Fibroblast of upper back skin (primary cell): Measurements from ENCODE around the gene ZFYVE28.

Source experiments
- DNase-seq: peaks from one replicate; pipeline ENCODE4 v3.0.0-alpha.2; 2013

ZFYVE28 gene

DNA sequence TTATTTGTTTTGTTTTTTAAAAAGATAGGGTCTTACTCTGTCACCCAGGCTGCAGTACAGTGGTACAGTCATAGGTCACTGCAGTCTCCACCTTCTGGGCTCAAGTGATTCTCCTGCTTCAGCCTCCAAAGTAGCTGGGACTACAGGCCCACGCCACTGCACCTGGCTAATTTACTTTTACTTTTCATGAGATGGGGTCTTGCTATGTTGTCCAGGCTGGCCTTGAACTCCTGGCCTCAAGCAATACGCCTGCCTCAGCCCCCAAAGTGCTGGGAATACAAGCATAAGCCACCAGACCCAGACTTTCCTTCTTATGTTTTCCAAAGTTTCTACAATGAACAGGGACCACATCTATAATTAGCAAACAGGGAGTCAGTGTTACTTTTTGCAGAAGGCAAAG, 118.7 kb downstream of the ZFYVE28 start:
- no peak for DNase-seq

DNA sequence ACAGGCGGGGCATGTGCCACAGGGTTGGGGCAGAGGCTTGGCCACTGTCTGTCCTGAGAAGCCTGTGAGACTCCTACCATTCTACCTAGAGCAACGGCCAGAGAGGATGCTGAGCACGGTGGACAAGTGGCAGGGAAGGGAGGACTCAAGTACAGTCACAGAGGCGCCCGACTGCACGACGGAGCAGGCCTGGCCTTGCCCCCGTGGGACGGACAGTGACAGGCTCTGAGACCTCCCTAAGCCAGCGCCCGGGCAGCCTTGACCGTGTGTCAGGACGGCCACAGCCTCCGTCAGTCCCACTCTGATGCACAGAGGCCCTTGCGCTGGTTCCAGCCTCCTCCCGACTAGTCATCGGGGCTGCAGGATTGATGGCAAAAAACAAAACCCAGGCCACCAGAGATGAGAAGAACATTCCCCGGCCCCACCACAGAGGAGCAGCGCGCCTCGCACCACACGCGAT, 119.9 kb downstream of the ZFYVE28 start:
- no peak for DNase-seq

DNA sequence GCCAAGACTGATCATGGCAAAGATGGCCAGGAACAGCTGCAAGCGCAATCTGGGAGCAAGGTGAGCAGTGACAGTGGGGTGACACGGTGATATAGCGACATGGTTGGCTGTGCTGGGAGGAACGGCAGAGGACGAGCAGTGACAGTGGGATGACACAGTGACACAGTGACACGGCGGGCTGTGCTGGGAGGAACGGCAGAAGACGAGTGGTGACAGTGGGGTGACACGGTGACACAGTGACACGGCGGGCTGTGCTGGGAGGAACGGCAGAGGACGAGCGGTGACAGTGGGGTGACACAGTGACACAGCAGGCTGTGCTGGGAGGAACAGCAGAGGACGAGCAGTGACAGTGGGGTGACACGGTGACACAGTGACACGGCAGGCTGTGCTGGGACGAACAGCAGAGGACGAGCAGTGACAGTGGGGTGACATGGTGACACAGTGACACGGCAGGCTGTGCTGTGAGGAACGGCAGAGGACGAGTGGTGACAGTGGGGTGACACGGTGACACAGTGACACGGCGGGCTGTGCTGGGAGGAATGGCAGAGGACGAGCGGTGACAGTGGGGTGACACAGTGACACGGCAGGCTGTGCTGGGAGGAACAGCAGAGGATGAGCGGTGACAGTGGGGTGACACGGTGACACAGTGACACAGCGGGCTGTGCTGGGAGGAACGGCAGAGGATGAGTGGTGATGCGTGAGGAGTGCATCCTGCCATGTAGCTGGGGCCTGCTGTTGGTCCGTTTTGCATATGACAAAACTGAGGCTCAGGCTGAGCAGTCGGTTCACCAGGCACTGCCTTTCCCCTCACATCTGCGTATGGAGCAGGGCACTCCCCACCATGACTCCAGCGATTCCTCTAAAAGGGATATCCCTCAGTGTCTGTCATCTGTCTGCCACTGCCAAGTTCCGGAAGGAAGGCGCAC, 120.6 kb downstream of the ZFYVE28 start:
- no peak for DNase-seq

DNA sequence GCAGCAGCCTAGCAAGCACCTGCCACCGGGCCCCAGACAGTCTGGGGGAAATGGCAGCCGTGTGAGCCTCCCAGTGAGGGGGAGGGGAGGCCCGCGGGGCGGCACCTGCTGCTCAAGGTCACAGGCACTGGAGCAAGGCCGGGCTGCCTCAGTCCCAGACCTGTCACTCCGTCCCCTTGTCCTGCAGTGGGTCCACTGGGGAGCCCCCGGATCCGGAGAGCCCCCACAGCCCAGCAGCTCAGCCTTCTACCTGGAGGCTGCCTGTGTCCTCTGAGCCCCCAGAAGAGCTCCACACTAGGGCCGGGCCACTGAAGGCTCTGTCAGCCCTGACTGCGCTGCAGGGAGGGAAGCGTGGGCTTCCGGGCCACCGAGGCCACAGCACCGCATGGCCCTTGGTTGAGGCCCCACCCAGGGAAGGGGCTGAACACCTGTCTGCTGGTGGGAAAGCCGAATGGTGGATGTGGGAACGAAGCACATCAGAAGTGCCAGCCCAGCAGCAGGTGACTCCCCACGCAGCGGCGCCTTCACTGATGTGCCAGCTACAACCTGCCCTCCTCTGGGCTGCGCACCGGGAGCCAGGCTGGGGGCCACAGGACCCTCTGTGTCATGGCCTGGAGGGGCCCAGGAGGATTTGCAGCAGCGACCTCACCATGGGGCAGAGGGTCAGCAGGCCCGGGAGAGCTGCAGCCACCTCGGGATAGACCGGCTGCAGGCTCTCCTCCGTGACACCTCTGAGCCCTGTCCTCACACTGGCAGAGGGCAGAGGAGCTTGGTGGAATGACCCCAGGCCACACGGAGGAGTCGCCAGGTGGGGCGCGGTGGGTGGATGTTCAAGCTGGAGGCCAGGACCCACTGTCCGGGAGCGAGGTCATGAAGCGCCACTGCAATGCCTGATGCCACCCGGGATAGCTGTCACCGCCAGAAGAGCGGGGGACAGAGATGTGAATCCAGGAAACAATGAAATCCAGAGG, 121.5 kb downstream of the ZFYVE28 start:
- no peak for DNase-seq

DNA sequence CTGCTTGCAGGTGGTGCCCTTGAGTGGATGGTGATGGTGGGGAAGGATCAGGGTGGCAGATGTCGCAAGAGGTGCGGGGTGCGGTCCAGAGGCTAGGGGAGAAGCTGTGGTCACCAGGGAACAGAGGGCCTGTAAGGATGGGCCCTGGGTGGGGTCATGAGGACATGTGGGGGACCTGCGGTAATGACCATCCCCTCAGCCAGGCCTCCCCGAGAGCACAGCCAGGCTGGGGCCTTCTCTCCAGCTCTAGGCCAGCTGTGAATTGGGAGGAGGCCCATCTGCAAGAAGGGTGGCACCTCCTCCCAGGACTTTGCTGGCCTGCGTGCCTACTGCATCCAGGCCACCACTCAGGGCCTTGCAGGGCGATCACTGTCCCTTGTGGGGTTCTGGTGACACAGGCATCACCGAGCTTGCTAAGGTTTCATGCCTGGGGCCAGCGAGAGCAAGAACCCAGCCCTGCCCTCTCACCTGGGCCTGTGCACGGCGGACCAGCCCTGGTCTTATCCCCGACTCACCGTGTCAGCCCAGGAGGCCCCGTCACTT, 122.5 kb downstream of the ZFYVE28 start:
- no peak for DNase-seq

DNA sequence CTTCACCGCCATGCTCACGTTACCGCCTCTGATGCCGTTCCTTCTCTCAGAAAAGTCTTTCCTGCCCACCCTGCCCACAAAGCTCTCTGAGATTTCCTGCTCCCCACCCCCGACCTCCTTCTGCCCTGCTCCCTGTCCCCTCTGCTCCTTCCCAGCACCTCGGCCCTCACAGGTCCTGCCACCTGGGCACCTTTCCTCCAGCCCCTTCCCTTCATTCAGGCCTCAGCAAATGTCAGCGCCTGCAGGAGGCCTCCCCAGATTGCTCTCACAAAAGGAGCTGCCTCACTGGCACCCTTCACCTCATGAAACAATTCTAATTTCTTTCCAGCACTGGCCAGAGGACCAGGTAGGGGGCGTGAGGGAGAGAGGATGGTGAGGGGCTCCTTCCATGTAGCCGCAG, 122.9 kb downstream of the ZFYVE28 start:
- no peak for DNase-seq

DNA sequence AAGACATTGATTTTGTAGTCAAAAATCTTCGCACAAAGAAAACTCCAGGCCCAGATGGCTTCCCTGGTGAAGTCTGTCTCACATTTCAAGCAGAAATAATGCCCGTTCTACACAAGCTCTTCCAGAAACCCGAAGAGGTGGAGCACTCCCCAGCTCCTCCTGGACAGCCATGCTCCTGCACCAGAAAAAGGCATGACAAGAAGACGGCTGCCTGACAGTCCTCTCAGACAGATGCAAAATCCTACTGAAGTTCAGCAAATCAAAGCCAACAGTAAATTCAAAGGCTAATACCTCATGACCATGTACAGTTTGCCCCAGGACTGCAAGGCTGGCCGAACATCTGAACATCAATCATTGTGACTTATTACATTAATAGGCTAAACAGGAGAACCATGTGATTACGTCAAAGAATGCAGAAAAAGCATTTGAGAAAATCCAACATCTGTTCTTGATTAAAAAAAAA, 125.8 kb downstream of the ZFYVE28 start:
- peak; percentile 84 for DNase-seq

DNA sequence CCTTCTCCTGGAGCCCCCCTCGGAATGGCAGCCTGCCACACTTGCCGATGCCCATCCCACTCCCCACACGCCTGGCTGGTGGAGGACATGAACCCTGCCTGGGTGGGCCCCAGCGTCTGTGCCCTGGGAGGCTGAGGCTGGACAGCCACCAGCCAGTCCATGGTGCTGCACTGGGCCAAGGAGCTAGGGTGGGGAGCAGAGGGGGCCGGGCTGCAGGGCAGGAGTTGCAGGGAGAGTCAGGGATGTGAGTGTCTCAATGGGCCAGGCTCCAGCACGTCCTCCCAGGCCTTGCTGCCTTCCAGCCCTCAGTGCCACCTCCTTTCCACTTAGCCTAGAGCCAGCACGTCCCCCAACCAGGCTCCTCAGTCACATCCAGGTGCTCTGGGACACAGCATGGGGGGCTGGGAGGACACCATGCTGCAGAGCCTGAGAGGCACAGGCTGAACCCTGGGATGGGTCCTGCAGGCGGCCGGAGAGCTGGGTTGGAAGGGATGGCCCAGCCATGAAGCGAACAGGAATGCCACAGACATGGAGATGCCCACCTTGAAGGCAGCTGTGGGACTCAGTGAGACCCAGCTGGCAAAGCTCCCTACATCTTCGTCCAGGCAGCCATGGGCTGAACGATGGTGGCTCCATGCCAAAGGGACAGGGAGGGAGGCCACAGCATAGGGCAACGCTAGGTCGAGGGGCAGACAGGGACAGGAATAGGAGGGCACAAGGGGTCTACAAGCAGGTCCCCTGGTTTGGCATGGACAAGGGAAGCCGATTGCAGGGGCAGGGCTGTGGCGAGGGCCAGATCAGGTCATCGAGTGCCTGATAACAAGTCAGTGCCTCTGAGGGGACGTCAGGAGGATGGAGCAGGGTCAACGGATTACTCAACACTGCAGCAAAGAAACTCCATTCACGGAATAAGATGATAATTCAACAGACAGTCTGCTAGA, 126.5 kb downstream of the ZFYVE28 start:
- no peak for DNase-seq

DNA sequence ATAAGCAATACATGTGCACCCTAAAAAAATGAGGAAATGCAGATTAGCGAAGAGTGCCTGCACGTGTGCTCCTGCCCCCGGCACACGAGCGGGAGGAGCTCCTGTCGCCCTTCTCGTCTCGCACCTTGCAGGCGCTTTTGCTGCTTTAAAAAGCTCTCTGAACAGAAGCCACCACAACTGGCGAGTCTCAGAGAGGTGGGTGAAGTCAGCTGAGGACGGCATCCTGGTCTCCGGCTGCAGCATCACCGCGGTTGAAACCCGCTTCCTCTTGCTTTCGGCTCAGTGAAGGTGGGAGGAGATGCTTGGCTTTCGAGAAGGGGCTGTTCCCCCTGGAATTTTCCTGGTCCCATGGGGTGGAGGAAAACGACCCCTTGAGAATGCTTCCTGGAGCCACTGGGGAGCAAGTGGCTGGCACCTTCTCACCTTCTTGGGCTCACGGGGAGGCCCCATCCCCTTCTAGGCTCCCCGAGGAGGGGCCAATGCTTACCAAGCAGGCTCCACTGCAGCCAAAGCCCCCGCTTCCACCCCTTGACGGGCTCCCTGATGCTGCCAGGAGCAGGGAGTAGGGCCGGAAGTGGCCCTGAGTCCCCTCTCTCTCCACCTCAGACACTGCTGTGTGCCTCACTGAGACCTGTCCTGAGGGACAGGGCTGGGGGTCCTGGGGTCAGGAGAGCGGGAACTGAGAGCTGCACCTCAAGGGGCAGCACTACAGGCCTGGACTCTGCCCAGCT, 127.3 kb downstream of the ZFYVE28 start:
- DNase-seq = no peak

DNA sequence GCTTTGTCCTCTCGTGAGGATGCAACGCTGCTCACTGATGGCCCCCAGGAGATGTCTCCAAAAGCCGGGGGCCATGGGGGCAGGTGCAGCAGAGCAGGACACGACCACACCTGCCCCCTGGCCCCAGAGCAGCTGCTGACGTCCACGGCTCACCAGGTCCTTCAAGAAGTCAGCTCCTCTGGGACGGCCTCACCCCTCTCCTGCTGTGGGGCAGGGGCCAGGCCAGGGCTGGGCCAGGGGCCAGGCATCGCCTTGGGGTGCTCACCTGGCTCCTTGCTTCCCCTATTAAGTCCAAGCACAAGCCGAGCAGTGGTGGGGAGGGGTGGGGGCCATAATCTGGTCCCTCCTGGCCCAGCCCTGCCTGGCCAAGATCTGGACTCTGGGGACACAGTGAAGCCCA, 128.0 kb downstream of the ZFYVE28 start:
- DNase-seq = no peak

DNA sequence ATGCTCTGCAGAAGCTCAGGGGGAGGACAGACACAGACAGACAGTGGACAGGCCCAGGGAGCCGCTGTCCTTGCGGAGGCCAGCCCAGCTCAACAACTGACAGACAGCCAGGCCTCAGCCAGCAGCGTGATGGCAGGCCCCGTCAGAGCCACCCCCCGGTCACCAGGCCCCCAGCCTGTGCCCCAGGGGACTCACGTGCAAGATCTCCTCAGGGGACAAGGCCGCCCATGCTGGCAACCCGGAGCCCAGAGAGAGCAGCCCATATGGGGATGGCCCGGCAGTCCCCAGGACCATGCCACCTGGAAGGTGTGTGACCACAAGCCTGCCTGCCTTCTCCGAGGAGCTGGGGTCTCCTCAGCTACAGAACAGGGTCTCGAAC, 128.5 kb downstream of the ZFYVE28 start:
- DNase-seq = no peak

DNA sequence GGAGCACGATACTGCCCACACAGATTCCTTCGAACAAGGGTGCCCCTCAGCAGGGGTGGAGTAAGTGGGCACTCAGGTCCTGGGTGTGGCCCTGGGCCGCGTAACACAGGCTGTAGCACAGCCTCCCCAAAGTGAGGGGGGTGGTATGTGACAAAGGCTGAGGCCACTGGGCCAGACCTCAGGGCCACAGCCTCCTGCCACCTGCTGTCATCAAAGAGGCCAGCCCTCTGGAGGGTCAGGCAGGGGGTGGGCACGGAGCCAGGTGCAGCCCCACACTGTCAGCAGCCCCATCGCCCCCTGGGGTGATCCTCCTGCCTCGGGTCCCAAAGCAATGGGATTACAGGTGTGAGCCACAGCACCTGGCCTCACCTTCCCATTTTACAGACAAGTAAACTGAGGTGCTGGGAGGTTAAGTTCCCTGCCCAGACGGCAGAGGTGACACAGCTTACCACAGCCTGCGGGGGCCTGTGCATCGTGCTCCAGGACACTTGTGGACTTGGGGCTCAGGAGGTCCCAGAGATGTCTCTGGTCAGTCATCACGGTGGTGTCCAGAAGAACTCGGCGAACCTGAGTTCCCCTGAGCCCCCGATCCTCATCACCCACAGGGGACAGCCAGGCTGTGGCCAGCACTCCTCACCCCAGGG, 129.0 kb downstream of the ZFYVE28 start:
- DNase-seq = no peak

DNA sequence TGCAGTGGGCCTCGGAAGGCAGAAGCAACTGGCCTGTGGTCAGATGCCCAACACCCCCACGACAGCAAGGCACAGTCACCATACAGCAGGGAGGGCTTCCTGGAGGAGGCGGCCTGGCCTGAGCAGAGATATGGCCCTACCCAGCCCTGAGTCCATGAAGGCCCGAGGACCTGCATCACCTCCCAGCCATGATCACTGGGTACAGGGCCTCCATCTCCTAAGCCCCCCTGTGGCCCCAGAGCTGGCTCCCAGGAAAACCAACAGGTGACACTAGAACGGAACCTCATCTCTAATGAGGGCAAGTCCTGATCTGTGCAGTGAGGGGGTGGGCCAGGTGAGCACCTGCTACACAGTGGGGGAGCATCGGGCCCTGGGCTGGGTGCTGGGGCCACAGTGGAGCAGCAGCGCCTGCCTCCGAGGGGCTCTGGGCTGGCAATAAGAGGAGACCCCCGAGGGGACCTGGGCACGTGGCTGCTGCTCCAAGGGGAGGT, 130.3 kb downstream of the ZFYVE28 start:
- DNase-seq = no peak

DNA sequence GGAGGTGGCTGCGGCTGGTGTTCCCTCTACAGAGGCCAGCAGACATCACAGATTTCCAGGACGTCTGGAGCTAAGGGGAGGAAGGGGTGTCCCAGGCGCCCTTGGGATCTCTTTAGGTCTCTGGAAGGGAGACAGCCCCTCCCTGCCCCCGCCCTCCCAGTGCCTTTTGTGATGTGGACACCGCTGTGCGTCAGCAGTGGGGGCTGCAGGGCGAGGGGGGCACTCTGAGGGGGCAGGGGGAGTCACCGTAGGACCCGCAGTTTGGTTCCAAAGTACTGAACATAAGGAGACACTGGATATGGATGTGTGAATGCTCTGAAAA, 130.9 kb downstream of the ZFYVE28 start:
- DNase-seq = no peak

DNA sequence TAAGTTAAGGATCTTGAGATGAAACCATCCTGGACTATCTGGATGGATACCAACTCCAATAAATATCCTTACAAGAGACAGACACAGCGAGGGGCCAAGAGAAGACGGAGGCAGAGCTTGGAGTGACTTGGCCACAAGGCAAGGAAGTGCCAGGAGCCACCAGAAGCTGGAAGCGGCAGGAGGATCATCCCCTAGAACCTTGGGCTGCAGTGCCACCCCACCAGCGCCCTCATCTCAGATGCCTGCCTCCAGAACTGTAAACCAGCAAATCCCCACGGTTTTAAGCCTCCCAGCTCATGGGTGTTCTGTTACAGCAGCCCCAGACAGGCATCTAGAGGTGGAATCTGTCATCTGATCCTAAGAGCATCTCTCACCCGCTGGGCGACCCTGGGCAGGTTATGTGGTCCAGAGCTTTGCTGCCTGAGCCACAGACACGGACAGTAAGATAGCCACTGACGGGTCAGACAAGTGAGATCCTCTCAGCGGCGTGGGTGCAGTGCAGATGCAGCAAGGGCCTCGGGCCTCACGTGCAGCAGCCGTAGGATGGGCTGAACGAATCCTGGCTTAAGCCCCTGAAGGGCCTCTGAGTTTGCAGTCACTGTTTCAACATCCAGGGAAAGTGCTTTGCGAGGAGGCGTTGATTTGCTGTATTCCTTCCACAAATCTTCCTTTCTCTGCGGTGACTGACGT, 131.4 kb downstream of the ZFYVE28 start:
- DNase-seq = peak; percentile 35

DNA sequence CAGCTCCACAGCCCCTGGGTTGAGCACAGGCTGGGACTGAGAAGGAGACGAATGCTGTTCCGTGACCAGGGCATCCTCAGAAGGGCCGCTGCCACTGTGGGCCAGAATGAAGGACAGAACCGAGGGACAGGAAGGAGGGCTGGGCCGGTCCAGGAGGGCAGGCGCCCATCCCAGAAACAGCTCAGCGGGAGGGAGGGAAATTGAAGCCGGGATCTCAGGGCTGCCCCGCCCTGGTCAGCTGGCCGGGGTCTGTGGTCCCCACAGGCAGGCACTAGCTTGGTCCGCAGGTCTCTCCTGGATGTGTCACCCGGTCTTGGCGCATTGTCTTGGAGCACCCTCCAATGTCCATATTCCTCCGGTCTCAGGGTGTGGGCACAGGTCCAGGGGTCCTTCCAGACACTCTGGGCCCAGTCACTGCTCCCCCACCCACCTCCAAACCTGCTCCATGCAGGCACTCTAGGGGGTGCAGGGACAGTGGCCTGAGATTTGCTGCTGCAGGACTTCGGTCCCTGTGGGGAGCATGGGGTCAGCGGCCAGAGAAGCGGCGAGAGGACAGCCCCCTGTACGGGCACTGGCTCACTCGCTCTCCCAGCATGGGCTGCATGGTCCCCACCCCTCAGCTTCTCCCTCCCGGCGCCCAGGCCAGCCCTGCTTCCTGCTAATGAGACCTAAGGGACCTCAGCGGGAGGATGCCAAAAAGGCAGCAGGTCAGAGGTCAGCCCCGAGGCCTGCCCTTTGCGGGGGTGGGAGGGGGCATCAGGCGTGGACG, 132.6 kb downstream of the ZFYVE28 start:
- no peak for DNase-seq

DNA sequence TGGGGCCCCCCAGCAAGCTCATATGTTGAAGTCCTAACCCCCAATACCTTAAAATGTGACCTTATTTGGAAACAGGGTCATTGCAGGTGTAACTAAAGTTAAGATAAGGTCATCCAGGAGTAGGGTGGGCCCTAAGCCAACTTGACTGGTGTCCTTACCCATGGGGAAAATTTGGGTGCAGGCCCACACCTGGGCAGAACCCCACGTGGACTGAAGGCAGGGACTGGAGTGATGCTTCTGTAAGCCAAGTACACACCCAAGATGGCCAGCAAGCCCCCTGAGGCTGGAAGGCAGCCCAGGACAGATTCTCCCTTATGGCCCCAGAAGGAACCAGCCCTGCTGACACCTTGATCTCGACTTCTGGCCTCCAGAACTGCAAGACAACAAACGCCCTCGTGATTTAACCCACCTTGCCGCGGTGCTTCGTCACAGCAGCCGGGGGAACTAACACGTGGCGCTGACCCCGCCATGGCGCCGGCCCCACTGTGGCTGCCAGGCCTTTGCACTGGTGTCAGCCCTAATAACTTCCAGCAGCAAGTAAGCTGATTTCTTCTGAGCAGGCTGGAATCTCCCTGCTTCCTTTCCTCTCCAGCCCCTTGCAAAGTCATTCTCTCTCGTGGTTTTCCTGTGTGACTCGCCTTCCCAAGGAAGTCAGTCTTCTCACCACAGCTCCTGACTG, 133.4 kb downstream of the ZFYVE28 start:
- DNase-seq = peak; percentile 70

DNA sequence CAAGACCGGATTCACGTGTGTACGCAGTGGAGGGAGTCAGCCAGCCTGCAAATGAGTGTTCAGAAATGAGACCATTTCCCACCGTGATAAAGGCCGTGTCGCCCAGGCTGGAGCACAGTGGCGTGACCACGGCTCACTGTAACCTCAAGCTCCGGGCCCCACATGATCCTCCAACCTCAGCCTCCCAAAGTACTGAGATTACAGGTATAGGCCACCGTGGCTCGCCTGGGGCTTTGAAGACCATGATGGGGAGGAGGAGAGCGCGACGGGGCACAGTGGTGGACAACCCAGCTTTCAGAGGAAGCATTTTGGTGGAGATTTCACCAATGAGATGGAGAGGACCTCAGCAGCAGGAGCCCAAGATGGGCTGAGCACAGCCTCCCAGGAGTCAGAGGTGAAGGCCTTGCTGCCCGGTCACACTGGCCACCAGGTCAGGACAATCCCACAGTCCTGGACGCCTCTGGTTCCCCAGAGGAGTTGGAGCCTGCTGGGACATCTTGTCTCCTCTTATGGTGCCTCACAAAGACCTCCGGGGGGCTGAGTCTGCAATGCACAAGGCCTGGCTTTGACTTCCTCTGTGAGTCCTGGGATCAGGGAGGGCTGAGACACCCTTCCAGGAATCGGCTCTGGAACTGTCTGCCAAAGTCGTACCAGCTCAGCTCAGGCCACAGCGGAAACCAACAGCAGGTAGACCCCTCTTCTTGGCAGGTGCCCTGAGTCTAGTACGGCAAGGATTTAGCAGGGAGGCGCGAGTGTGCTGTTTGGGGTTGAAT, 134.1 kb downstream of the ZFYVE28 start:
- no peak for DNase-seq
